GM19397 (cell line): ENCODE data around the gene APOBEC4.

ENCODE experiments used
- ATAC-seq: cut with Tn5 transposase; IDR thresholded peaks from one replicate; pipeline ENCODE4 v1.9.1; 2021; ENCODE audit warnings: mild to moderate bottlenecking, moderate library complexity; ENCODE audit not compliant: unreplicated experiment

The APOBEC4 gene

GRCh38 chr1:183605904-183606303 is 47.2 kb downstream of the APOBEC4 start:
- ATAC-seq = no peak

GRCh38 chr1:183604815-183605214 is 48.3 kb downstream of the APOBEC4 start:
- ATAC-seq = peak; percentile 13

DNA sequence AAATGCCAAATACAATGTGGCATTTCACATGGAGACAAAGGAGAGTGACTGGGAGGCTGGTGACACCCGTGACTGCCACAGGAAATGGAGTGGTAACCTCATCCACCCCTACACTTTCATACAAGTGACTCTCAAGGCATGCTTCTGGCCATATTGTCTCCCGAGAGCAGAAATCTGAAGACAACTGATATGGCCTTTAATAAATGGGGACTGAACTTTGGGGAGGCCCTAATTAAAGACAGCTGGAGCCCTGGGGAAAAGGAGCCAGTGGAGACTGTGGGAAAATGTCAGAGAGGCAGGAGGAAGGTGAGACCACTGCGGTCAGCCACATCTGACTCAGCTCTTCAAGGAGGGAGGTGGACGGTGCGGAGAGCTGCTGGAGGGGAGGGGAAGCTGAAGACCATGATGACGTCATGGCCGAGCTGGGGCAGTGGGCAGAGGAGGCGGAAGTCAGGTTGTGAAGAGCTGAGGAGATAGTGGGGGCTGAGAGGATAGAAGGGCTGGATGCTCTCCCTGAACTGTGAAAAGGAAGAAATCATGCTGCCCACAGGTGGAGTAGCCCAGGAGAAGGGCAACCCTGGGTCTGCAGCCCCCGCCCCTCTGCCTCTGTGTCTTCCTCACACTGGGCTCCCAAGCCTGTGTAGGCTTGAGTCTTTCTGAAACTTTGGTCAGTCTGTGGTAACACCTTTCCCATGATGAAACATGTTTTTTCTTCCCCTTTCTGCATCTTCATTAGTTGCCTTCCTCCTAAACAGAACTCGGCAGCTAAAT is 48.9 kb downstream of the APOBEC4 start:
- ATAC-seq = peak; percentile 34

DNA sequence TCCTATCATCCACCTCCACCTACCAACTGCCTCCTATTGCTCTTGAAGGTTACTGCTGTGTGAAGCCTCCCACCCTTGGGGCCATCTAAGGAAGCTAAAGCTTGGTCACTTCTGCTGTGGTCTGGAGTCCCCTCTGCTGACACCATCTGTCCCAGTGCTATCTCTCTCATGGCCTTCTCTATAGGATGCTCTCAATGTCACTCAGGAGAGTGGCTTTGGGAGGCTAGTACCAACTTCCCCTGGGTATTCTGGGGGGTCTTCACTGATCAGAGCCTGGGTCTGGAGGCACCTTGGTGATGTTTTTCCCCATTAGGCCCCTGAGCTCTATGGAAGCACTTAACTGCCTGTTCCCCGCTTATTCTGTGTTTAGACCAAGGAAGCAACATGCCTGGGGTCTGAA is 50.6 kb downstream of the APOBEC4 start:
- ATAC-seq = no peak

DNA sequence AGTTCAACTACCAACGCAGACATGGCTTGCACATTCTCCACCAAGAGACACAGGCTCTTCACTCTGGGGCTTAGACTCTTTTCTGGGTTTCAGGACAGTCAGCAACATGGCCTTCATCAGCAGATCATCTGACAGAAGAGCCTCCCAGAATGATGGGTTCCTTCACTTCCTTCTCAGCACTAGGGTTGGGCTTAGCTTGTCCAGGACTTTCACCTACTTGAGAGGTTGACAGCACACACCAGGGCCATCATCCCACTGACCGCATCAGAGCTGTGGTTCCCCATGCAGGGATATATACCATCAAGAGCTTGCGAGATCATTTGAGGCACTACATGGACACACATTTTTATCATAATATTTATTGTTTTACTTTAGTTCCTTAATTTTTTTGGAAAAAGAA is 52.5 kb downstream of the APOBEC4 start:
- no peak for ATAC-seq

DNA sequence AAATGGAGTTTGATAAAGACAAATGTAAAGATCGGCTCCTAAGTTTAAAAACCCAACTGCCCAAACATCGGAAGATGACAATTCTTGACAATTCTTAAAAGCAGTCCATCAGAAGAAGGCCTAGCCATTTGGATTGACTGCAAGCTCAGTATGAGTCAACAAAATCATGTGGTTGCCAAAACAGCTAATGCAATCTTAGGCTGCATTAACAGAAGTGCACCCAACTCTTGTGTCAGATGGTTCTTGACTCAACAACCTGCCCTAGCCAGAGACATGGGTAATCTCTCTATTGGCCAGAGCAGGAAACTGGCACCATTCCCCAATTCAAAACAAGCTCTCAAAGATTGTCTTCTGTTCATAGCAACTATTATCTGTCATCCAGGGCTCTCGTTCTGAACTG is 53.0 kb downstream of the APOBEC4 start:
- ATAC-seq = no peak

GRCh38 chr1:183598386-183598785 is 54.7 kb downstream of the APOBEC4 start:
- ATAC-seq = peak; percentile 55

DNA sequence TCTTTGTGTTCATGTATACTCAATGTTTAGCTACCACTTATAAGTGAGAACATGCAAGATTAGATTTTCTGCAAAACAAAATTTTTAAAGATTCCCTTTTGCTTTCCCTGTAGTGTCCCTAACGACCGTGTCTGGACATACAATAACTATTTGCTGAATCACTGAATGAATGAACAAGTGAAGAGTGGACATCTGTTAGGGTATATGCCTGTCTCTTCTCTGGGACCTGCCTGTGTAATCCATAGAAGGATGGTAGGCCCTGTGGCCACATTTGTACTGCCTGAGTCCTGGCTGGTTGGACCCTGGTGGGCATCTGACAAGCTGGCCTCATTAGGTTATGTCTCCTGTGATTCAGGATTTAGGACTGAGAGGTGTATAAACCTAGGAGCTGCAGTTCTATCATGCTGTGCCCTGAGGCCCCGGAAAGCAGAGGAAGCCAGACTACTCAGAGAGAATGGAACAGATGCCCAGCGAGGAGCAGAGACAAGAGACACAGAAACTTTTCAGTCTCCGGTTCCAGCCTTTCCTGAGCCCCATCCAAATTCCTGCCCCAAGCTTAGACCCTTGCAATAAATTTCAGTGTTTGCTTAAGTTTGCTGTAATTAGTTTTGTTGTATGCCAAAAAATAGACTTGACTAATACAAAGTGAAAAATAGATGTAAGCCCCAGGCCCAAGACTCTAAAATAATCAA is 55.3 kb downstream of the APOBEC4 start:
- ATAC-seq = no peak

GRCh38 chr1:183596500-183596899 is 56.6 kb downstream of the APOBEC4 start:
- ATAC-seq = no peak
